ENCODE measurements around the gene NDUFAB1. TPM values are rescaled to one million over a fixed set of nuclear protein-coding genes. Genes with fewer than 3 reads are reported as not detected.
"Not testable (repeated sequence)": the region's sequence is repeated elsewhere in the genome, so short reads cannot be mapped to it uniquely, and the experiment has no call there.

NDUFAB1 gene
- total and polyA plus RNA-seq, 2 donors, result 76.7 to 171 TPM

- DNase-seq (ENCODE audit: extremely low spot score), result peak; percentile 92
- WGBS, result 2% methylated on average over 65 of the region's 65 CpGs
- Histone ChIP-seq H3K27ac (ENCODE audit: low read depth) (peak within 1 kb of the TSS; percentile 63), H3K36me3 (ENCODE audit: insufficient read depth) (no peaks in the 10 kb centered on the region), H3K4me3 (ENCODE audit: low read depth, low read length) (peak within 1 kb of the TSS; percentile 95), H3K4me1 (ENCODE audit: insufficient read depth) (no peaks in the 10 kb centered on the region)
These were observed 39.0 kb downstream of the NDUFAB1 start, which contains the start of the genes EARS2 and UBFD1 for GRCh38 chr16:23556881-23557778. TSS of gene EARS2 (minus strand) at chr16:23557350. CDS start at chr16:23557343, 7 bp downstream. TSS of gene UBFD1 (plus strand) at chr16:23557727. CDS start at chr16:23557743, 16 bp downstream.

GRCh38 chr16:23554536-23554935, 41.6 kb downstream of the NDUFAB1 start:
- H3K36me3 ChIP-seq (ENCODE audit: insufficient read depth), result peaks cover 4% of the 10 kb centered on the region
- H3K4me3 ChIP-seq (ENCODE audit: low read depth, low read length), result no peak overlapping the region
- H3K27ac ChIP-seq (ENCODE audit: low read depth), result no peak overlapping the region
- H3K4me1 ChIP-seq (ENCODE audit: insufficient read depth), result no peaks in the 10 kb centered on the region
- 82% methylated on average over 3 of the region's 3 CpGs for WGBS
- no peak for DNase-seq (ENCODE audit: extremely low spot score)

- WGBS, result 67% methylated on average over 6 of the region's 6 CpGs
- Histone ChIP-seq H3K27ac (ENCODE audit: low read depth) (no peak overlapping the region), H3K4me3 (ENCODE audit: low read depth, low read length) (no peak overlapping the region), H3K4me1 (ENCODE audit: insufficient read depth) (no peaks in the 10 kb centered on the region), H3K36me3 (ENCODE audit: insufficient read depth) (peaks cover 4% of the 10 kb centered on the region)
- DNase-seq (ENCODE audit: extremely low spot score), result no peak
These were observed 44.0 kb downstream of the NDUFAB1 start for GRCh38 chr16:23552161-23552560.

GRCh38 chr16:23549938-23550337, 46.2 kb downstream of the NDUFAB1 start:
- WGBS, result 98% methylated on average over 5 of the region's 5 CpGs
- H3K36me3 ChIP-seq (ENCODE audit: insufficient read depth), result peaks cover 4% of the 10 kb centered on the region
- no peak for DNase-seq (ENCODE audit: extremely low spot score)

GRCh38 chr16:23544436-23544835, 51.7 kb downstream of the NDUFAB1 start:
- no peak overlapping the region for H3K27ac ChIP-seq (ENCODE audit: low read depth)
- H3K4me3 ChIP-seq (ENCODE audit: low read depth, low read length), result no peak overlapping the region
- no peak for DNase-seq (ENCODE audit: extremely low spot score)
- 97% methylated on average over 14 of the region's 14 CpGs for WGBS
- no peaks in the 10 kb centered on the region for H3K4me1 ChIP-seq (ENCODE audit: insufficient read depth)
- H3K36me3 ChIP-seq (ENCODE audit: insufficient read depth), result peaks cover 2% of the 10 kb centered on the region

More at GRCh38 chr16:23549938-23550337, 46.2 kb downstream of the NDUFAB1 start:
- Histone ChIP-seq H3K27ac (ENCODE audit: low read depth) (no peak overlapping the region), H3K4me1 (ENCODE audit: insufficient read depth) (no peaks in the 10 kb centered on the region), H3K4me3 (ENCODE audit: low read depth, low read length) (no peak overlapping the region)

- not testable (repeated sequence) for H3K4me1 ChIP-seq (ENCODE audit: insufficient read depth); H3K4me3 ChIP-seq (ENCODE audit: low read depth, low read length); H3K36me3 ChIP-seq (ENCODE audit: insufficient read depth); H3K27ac ChIP-seq (ENCODE audit: low read depth); DNase-seq (ENCODE audit: extremely low spot score)
- WGBS, result 97% methylated on average over 3 of the region's 3 CpGs
These were observed 55.3 kb downstream of the NDUFAB1 start for GRCh38 chr16:23540817-23541178.

- Histone ChIP-seq H3K27ac (ENCODE audit: low read depth) (no peak overlapping the region), H3K4me1 (ENCODE audit: insufficient read depth) (no peaks in the 10 kb centered on the region), H3K36me3 (ENCODE audit: insufficient read depth) (peaks cover 4% of the 10 kb centered on the region), H3K4me3 (ENCODE audit: low read depth, low read length) (no peak overlapping the region)
- 89% methylated on average over 11 of the region's 11 CpGs for WGBS
- DNase-seq (ENCODE audit: extremely low spot score), result no peak
These were observed 55.9 kb downstream of the NDUFAB1 start for GRCh38 chr16:23539984-23540816.

GRCh38 chr16:23538919-23539278, 57.2 kb downstream of the NDUFAB1 start:
- peaks cover 2% of the 10 kb centered on the region for H3K36me3 ChIP-seq (ENCODE audit: insufficient read depth)
- DNase-seq (ENCODE audit: extremely low spot score), result no peak
- H3K27ac ChIP-seq (ENCODE audit: low read depth), result no peak overlapping the region
- H3K4me3 ChIP-seq (ENCODE audit: low read depth, low read length), result no peak overlapping the region
- WGBS, result 93% methylated on average over 1 of the region's 1 CpG
- H3K4me1 ChIP-seq (ENCODE audit: insufficient read depth), result no peaks in the 10 kb centered on the region

- 82% methylated on average over 3 of the region's 3 CpGs for whole genome bisulfite sequencing
- peaks cover 2% of the 10 kb centered on the region for H3K36me3 ChIP-seq (ENCODE audit: insufficient read depth)
- H3K4me1 ChIP-seq (ENCODE audit: insufficient read depth), result no peaks in the 10 kb centered on the region
- no peak for DNase-seq (ENCODE audit: extremely low spot score)
- no peak overlapping the region for H3K4me3 ChIP-seq (ENCODE audit: low read depth, low read length)
- no peak overlapping the region for H3K27ac ChIP-seq (ENCODE audit: low read depth)
These were observed 58.7 kb downstream of the NDUFAB1 start for GRCh38 chr16:23537390-23537789.

- no peak for DNase-seq (ENCODE audit: extremely low spot score)
- no peak overlapping the region for H3K4me3 ChIP-seq (ENCODE audit: low read depth, low read length)
- peaks cover 2% of the 10 kb centered on the region for H3K36me3 ChIP-seq (ENCODE audit: insufficient read depth)
- no peaks in the 10 kb centered on the region for H3K4me1 ChIP-seq (ENCODE audit: insufficient read depth)
- WGBS, result 86% methylated on average over 2 of the region's 2 CpGs
- no peak overlapping the region for H3K27ac ChIP-seq (ENCODE audit: low read depth)
These were observed 60.2 kb downstream of the NDUFAB1 start for GRCh38 chr16:23535901-23536300.

- no peaks in the 10 kb centered on the region for H3K4me1 ChIP-seq (ENCODE audit: insufficient read depth)
- H3K4me3 ChIP-seq (ENCODE audit: low read depth, low read length), result no peak overlapping the region
- H3K36me3 ChIP-seq (ENCODE audit: insufficient read depth), result peaks cover 2% of the 10 kb centered on the region
- WGBS, result 95% methylated on average over 19 of the region's 19 CpGs
- no peak for DNase-seq (ENCODE audit: extremely low spot score)
- no peak overlapping the region for H3K27ac ChIP-seq (ENCODE audit: low read depth)
These were observed 61.0 kb downstream of the NDUFAB1 start for GRCh38 chr16:23534868-23535860.

- H3K27ac ChIP-seq (ENCODE audit: low read depth), result no peak overlapping the region
- no peak for DNase-seq (ENCODE audit: extremely low spot score)
- H3K4me1 ChIP-seq (ENCODE audit: insufficient read depth), result no peaks in the 10 kb centered on the region
- H3K4me3 ChIP-seq (ENCODE audit: low read depth, low read length), result no peak overlapping the region
- 78% methylated on average over 1 of the region's 1 CpG for WGBS
- peaks cover 1% of the 10 kb centered on the region for H3K36me3 ChIP-seq (ENCODE audit: insufficient read depth)
These were observed 63.7 kb downstream of the NDUFAB1 start for GRCh38 chr16:23532448-23532847.

Measured in urinary bladder (tissue), 4 donors.